Activated T-cell treated with anti-CD3 and anti-CD28 coated beads for 4 hours (primary cell): ENCODE results near the gene PROC.
"Not testable (repeated sequence)": the region's sequence is repeated elsewhere in the genome, so short reads cannot be mapped to it uniquely, and the experiment has no call there.

Experiments
- DNase-seq: peaks from one replicate; pipeline ENCODE4 v3.0.0-alpha.2; 2020

Gene PROC

DNA sequence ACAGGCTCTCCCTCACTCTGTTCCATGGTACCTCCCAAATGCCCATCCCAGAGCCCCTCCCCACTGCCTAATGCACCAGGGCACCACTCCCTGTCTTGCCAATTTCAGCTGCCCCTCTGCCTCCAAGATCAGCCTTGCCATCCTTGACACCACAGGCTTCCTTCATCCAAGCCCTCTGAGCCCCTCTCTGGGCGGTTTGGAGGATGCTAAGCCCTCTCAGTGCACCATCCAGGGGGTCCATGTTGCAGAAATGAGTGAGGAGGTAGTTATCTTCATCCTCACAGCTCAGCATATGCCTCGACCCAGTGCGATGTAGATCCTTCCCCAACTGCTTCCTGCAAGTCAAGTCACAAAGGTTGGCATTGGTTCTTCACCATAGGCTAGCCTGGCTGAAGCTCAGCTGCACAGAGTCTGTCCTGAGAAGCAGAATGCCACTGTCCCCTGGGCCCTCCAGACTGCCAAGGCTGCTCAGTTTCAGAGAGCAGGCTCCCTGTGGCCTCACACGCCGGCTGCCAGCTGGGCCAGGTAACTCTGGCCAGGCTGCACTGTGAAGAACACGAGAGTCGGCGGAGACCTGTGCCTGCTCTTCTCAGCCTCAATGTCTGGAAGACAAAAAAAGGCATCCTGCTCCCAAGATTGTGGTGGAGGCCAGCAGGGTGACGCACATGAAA lies 20.5 kb upstream of the PROC start:
- no peak for DNase-seq

GRCh38 chr2:127398239-127398590 lies 20.0 kb upstream of the PROC start:
- DNase-seq, result no peak

GRCh38 chr2:127400533-127400896 lies 17.7 kb upstream of the PROC start:
- DNase-seq, result no peak

DNA sequence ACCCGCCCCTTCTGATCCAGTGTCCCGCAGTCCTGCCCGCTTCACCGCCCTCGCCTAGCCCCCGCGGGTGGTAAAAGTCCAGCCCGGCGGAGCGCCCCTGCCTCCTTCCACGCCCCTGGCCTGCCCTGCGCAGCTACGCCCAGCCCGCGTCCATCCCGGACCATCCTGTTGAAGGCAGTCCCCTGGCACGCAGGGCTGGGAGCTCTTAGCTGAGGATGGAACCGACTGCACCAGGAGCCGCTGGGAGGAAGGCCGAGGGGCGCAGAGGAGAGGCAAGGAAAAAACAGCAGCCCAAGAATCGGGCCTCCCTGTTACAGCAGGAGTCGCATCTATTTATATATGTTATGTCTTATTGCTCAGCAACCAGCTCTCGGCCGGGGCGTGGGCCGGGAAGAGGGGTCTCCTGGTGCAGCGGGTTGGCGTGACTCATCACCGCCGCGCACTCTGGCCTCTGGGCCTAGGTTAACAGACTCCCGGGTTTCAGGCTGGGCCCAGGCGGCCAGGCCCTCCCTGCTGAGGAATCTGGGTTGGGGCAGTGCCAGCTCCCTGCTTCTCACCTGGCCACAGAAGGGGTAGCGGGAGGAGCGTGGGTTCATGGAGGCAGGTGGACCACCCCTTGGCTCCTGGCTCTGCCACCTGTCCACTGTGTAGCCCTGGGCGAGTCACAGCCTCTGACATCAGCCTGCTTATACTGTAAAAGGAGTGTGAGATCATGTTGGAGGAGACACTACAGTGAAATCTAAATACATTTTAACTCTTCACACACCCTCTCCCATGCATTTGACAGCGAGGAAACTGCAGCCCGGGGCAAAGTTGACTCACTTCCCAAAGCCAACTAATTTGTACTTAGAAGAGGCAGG lies 17.1 kb upstream of the PROC start:
- DNase-seq, result no peak

DNA sequence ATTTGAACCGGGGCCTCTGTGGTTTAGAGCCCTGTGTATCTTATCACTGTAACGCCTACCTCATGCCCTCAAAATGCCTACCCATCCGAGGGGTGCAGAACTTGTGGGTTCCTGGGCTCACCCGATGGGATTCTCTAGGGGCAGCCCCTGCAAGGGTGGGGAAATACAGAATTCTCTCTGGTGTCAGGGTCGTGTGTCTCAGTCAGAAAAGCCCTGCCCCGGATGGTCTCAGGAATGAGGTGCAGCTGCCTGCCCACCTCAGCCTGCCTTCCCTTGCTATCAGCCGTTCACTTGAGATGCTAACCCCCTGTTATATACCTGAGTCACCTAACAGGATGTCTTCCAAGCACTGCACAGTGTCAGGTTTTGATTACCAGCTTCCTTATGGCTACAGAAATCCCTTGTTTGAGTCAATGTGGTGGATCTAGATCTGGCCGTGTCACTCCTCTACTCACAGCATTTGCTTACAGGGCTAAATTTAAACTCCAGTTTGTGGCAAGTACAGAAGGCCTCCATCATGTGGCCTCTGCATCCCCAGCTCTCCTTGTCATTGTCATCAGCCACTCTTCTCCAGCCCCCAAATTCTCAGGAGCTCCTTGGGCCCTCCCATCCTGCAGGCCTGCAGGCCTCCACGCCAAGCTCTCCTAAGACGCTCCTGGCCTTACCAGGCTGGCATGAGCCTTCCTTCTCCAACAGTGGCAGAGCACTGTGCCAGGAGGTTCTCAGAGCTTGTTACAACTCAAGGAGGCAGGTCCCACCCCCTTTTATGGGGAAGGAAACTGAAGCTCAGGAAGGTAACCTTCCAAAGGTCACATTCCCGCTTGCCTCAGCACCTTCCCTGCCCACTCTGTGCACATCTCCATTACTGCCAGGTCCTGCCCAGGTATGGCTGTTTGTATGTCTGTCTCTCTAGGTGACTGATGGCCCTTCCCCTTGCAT lies 16.2 kb upstream of the PROC start:
- DNase-seq, result no peak

GRCh38 chr2:127403460-127403859 lies 14.8 kb upstream of the PROC start:
- DNase-seq, result no peak

GRCh38 chr2:127404466-127405254 lies 13.6 kb upstream of the PROC start:
- DNase-seq, result no peak

DNA sequence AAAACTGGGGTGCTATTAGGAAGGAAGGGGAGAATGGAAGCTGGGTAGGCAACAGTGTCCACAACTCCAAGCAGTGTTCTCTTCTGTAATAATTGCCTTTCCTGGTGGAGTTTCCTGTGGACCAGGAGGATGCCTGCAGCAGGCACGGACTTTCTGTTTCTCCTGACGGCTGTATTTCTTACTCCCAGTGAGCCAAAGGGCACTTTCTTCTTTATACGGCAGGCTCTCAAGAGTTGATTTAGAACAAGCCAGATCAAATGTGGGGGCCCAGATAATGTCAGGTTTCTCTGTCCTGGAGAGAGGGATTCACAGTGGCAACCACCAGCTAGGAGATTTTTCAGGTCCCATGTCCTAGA lies 13.0 kb upstream of the PROC start:
- no peak for DNase-seq

- no peak for DNase-seq
These were observed 11.8 kb upstream of the PROC start for GRCh38 chr2:127406454-127406853.

GRCh38 chr2:127407091-127407490 lies 11.1 kb upstream of the PROC start:
- DNase-seq, result no peak

GRCh38 chr2:127407661-127408003 lies 10.6 kb upstream of the PROC start:
- DNase-seq, result no peak

- DNase-seq, result peak; percentile 87
These were observed 10.0 kb upstream of the PROC start for GRCh38 chr2:127408004-127408806.

GRCh38 chr2:127408807-127409099 lies 9.5 kb upstream of the PROC start:
- no peak for DNase-seq

DNA sequence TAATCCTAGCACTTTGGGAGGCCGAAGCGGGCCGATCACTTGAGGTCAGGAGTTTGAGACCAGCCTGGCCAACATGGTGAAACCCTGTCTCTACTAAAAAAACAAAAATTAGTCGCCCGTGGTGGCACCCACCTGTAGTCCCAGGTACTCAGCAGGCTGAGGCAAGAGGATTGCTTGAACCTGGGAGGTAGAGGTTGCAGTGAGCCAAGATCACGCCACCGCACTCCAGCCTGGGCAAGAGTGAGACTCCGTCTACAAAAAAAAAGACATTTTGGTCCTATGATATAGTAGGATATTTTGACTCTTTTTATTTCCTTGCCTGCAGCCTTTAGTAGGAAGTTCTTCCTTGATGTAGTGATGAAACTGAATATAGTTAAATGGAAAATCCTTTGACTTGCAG lies 8.5 kb upstream of the PROC start:
- DNase-seq, result not testable (repeated sequence)

GRCh38 chr2:127410871-127411652 lies 7.2 kb upstream of the PROC start:
- no peak for DNase-seq

DNA sequence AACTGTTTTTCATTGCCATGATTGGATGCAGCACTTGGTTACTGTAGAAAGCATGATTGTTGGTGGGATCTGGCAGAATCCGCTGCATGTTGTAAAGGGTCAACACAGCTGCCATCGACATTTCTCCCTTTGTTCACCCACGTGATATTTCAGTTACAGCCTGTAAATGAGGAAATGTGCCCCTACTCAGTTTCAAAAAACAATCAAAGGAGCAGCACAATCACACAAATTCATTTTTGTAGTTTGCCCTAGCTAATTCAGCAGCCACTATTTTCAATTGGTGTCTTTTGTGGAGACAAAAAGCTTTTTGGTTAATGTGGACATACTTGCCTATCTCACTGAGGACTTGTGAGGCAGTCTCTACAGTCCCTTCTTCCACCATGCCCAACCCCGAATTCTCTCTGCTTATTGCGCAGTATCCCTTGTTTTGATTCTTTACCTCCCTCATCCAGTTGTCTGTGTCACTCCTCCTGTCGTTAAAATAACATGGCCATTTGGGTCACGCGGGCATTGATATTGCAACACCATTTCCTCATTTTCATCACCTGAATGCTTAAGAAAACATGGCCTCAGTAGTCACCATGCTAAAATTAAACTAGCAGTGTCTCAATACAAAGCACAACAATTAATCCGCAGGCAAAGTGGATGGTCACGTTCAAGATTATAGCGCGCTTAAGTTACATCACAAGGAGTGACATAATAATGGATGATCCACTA lies 6.4 kb upstream of the PROC start:
- no peak for DNase-seq

DNA sequence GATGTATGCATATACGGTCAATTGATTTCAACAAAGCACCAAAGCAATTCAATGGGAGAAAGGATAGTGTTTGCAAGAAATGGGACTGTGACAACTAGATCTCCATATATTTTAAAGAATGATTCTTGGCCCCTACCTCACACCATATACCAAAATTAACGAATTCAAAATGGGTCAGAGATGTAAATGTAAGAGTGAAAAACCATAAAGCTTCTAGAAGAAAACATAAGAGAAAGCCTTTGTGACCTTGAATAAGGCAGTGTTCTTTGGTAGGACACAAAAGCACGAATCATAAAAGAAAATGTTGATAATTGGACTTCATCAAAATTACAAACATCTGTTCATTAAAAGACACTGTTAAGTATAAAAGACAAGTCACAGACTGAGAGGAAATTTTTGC lies 5.0 kb upstream of the PROC start:
- no peak for DNase-seq

- DNase-seq, result no peak
These were observed 4.2 kb upstream of the PROC start for GRCh38 chr2:127413782-127414637.
